GM21786 (cell line): Measurements from ENCODE around the gene FREM2.

Experiments used
- ATAC-seq: cut with Tn5 transposase; IDR thresholded peaks from one replicate; pipeline ENCODE4 v1.9.1; 2021; ENCODE audit not compliant: unreplicated experiment

Gene FREM2

GRCh38 chr13:38883783-38884182 is 196.9 kb downstream of the FREM2 start:
- ATAC-seq: no peak

GRCh38 chr13:38888309-38888708 is 201.4 kb downstream of the FREM2 start:
- no peak for ATAC-seq

DNA sequence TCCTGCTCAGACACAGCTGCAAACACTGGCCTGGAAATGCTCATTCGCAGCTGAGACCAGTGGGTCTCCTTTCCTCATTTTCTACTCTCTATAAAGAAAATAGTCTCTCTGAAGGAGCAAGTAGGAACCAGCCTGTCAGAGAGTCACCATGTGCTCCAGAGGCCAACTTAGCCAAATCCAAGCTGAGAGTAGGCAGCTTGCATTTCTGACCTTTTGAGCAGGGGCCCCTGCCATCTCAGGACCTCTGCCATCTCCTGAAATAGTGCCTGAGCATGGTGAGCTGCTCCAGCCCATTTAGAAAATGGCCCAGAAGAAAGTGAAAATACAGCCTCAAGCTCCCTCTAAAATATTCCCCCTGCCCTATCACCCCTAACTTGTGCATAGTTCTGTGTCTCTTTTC is 208.2 kb downstream of the FREM2 start:
- no peak for ATAC-seq

GRCh38 chr13:38897521-38897920 is 210.6 kb downstream of the FREM2 start:
- no peak for ATAC-seq

- no peak for ATAC-seq
Observed at GRCh38 chr13:38898481-38898880, 211.6 kb downstream of the FREM2 start.

GRCh38 chr13:38899571-38899970 is 212.7 kb downstream of the FREM2 start:
- ATAC-seq: no peak

- ATAC-seq: no peak
Observed at GRCh38 chr13:38900188-38900587, 213.3 kb downstream of the FREM2 start.

DNA sequence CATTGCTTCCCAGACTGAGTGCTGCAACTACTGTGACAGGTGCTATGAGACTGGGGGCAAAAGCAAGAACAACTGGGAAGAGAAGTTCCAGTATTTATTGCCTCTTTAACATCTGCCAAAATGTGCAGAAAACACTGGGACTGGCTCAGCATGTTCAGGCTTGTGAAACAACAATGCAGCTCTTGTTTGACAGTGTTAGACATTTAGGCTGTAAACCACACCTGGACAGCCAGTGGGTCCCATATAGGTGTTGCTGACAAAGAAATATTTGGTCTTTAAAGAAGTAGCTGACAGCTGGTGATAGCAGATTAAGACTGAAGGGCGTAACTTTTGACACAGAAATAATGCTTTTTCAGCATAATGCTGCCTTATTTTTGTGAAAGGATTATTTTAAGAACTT is 215.7 kb downstream of the FREM2 start:
- no peak for ATAC-seq

DNA sequence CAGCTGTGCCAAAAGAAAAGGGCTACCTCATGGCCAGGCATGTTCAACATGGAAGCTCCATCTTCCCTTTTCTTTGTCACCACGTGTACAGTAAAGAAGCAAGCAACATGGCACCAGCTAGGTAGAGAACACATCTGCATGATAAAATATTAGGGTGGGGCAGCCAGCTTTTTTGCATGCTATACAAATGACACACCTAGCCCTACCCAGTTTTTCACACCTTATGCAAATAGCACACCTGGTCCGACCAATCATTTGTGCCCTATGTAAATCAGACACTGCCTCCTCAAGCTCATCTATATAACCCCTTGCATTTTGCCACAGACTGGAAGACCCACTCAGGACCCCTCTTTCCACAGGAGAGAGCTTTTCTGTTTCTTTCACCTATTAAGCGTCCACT is 218.2 kb downstream of the FREM2 start:
- ATAC-seq: no peak

- ATAC-seq: no peak
Observed at GRCh38 chr13:38905861-38906260, 219.0 kb downstream of the FREM2 start.

GRCh38 chr13:38908574-38908973 is 221.7 kb downstream of the FREM2 start:
- ATAC-seq: no peak

GRCh38 chr13:38914070-38914469 is 227.2 kb downstream of the FREM2 start:
- no peak for ATAC-seq

DNA sequence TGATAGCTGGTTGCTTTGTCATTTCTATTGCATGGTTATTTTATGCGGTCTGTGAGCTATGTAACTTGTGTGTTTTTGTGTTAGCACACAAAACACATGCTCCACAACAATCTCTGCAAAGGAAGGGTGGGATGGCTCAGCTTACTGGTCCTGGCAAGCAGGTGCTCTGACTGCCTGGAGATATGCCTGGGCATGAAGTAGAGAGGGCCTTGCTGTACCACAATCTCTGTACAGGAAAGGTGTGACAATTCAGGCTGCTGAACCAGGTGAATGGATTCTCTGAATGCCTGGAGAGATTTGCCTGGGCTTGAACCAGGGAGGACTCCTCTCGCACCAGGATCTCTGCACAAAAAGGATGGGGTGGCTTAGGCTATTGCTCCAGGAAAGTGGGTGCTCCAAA is 234.2 kb downstream of the FREM2 start:
- ATAC-seq: no peak

DNA sequence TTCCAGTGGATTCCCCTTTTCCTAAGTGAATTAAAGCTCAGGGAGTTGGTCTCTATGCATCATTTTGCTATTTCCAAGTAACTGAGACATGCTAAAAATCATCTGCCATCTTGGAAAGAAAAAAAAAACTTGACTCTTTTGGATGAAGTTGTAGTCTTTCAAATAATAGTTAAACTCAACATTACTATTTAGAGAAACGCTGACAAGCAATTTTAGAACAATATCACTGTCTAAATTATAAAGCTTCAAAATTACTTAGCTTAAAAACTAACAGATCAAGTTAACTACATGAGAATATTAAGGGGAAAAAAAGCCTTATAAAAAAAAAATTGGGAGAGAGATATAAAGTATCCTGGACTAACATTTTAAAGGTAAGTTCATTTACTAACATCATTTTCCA is 235.3 kb downstream of the FREM2 start:
- no peak for ATAC-seq

DNA sequence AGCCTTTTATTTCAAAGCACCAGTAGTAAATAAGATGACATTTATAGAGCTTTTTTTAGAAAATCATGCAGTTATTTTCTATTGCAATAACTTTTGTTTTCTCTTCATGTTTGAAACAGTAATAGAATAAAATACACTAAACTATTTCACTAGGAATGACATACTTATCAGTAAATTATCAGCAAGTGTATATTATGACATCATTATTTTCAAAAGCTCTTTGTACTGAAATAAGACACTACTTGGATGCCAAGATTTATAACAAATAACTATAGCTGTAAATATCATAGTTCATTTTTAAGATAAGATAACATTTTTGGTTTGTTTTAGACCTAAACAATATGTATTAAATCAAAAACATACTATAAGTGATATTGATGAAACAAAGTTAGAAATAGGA is 246.9 kb downstream of the FREM2 start:
- ATAC-seq: no peak
